Cerebellar nuclear complex (tissue), 1 donor: ENCODE measurements around the gene MLLT1.
A peak's percentile ranks its signal among the peaks of the same experiment; 100 is the strongest.

Source experiments
- DNase-seq, 2 experiments: peaks; one replicate each; lab custom pipeline; 2025; lab: John Stamatoyannopoulos, UW

MLLT1 gene

GRCh38 chr19:6235031-6235951 lies 44.5 kb downstream of the MLLT1 start:
- DNase-seq = no peak

DNA sequence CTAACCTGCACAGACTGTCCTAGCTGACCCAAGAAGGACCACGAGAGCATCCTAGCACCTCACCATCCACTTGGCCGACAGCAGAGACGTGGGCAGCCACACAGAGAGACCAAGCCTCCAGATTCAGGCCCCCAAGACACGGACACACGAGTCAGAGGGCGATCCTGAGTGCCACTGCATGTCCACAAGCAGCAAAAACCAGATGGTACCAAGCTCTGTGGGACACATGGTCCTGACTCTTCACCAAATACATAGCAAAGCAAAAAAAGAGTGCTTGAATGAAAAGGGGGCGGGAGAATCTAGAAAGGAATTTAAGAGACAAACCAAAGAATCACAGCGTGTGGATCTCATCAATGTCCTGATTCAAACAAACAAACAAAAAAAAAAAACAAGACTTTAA lies 45.2 kb downstream of the MLLT1 start:
- no peak for DNase-seq

DNA sequence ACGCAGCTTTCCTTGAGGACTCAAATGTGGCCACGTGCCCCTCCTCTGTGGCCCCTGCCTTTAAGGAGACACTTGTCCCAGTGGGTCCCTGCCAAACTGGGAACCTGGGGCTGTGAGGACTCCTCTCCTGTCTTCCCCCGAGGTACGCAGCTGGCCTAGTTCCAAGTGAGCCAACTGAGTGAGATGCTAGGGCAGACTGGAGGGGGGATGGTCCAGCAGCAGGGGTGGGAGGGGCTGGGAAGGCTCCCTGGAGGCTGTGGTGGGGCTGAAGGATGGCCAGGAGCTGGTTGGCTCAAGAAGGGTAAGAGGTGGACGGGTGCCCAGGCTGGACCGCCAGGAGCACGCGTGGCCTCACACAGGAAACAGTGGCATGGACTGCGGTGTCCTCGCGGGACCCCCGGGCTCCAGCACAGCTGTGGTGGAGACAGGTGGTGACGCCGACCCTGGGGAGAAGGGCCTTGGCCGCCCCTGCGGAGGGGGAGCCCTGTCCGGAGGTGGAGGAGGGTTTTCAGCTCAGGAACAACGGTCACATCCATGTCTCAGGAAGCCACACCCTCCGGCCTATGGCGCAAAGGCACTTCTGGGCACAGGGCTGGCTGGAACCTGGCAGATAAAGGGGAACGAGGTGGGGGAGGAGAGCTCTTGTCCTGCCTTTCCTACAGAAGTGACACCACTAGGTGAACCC lies 45.8 kb downstream of the MLLT1 start:
- DNase-seq = no peak

GRCh38 chr19:6233056-6233826 lies 46.5 kb downstream of the MLLT1 start:
- no peak for DNase-seq

DNA sequence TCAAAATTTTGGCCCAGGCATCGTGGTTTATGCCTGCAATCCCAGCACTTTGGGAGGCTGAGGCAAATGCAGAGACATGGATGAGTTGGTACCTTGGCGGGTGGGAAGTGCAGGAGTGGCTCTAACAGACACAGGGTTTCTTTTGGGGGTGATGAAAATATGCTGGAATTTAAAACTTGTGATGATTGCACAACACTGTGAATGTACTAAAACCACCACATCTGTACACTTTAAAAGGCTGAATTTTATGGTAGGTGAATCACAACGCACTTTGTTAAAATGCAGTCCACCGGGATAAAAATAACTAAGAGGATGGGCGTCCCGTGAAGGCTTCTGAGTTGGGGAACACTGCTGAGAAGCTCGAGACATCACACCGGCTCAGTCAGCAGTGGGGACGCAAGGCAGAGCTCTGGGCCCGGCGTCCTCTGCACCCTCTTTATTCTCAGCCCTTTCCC lies 47.1 kb downstream of the MLLT1 start:
- no peak for DNase-seq

GRCh38 chr19:6230991-6231448 lies 48.8 kb downstream of the MLLT1 start:
- DNase-seq = no peak

- no peak for DNase-seq
These were observed 49.6 kb downstream of the MLLT1 start for GRCh38 chr19:6229951-6230712.

GRCh38 chr19:6229216-6229913 lies 50.4 kb downstream of the MLLT1 start:
- DNase-seq = no peak

DNA sequence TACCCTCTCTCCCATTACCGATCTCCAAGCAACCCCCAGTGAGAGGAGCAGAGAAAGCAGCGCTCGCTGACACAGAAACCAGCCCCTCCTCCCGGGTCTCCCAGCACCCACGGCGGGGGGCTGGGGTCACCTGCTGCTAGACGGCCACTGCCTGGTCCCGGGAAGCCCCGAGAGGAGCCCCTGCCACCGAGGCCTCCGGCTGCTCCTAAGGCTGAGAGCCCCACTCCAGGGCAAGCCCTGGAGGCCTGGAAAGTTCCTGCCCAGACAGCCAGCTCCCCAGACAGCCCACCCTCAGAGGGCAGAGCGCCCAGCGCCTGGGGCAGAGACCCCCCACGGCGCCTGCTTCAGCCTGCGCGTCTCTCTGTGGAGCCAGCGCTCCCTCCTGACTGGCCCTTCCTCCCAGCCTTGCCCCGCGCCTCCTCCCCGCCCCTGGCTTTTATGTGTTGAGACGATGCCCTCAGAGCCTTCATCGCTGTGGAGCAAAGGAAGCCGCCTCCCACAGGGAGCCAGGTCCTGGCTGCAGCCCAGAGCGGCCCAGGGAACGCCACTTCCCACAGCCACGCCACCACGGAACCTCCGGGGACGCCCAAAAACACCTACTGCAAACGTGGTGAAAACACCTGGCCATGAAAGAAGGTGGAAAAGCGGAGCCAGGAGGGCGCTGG lies 51.1 kb downstream of the MLLT1 start:
- DNase-seq = no peak

DNA sequence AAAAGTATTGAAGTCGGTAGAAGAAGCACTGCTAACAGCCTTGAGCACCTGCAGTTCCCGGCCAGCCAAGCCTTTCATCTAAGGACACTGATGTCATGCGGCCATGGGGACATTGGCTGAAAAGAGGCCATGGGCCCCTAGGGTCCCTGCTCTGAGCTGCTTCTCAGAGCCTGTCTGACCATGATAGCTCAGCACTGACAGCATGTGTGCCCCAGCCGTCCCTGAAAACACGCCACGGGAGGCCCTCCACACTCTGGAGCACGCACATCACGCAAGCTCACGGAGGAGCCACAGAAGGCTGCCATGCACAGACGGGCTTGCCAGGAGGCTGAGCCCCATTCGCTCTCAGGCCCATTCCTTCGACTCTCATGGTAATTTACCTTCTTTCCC lies 51.8 kb downstream of the MLLT1 start:
- DNase-seq = no peak

- DNase-seq = no peak
These were observed 52.4 kb downstream of the MLLT1 start for GRCh38 chr19:6227156-6227935.

DNA sequence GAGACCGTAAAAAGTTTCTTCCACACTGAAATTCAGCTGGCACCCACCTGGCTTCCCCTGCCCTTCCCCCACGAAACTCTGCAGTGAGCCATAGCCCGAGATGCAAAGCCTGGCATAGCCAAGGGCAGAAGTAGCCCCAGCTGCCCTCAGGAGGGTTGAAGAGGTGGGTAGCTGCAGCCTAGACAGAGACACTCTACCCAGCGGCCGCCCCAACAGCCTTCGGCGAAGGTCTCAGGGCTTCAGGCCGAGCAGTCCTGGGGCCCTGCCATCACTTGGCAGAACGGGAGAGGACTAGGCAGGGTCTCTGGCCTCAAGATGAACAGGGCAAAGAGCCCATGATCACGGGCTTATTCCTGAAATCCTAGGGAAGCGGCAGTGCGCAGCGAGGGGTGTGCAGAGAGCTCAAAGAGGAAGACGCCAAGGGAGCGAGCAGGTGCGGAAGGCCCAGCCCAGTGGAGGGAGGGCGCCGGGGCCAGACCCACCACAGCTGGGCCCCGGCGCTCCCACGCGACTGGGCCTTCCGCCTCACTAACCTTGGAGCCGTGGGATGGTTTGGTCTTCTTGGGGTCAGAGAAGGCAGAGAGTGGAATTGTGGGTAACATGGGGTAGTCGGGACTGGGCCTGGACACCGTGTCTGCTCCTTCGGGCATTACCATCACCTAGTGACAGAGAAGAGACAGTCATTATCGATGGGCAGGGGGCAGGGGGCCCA lies 53.2 kb downstream of the MLLT1 start:
- DNase-seq = no peak

- no peak for DNase-seq
These were observed 53.8 kb downstream of the MLLT1 start for GRCh38 chr19:6226012-6226411.

GRCh38 chr19:6225232-6225865 lies 54.4 kb downstream of the MLLT1 start:
- no peak for DNase-seq

DNA sequence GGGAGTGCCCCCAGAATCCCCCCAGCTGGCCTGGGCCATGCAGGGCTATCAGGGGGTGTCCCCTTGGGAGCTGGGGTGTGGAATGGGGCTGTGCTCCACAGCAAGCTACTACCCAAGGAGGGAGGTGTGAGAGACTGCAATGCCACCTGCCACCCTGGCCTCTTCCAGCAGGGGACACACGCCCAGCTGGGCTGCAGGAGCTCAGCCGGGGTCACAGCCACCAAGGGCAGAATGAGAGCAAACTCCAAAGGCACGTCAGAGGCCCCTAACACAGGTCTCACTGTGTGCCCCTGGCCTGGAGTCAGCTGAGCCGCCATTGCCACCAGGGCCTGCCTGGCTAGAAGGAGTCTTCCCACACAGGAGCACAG lies 55.5 kb downstream of the MLLT1 start:
- DNase-seq = no peak

DNA sequence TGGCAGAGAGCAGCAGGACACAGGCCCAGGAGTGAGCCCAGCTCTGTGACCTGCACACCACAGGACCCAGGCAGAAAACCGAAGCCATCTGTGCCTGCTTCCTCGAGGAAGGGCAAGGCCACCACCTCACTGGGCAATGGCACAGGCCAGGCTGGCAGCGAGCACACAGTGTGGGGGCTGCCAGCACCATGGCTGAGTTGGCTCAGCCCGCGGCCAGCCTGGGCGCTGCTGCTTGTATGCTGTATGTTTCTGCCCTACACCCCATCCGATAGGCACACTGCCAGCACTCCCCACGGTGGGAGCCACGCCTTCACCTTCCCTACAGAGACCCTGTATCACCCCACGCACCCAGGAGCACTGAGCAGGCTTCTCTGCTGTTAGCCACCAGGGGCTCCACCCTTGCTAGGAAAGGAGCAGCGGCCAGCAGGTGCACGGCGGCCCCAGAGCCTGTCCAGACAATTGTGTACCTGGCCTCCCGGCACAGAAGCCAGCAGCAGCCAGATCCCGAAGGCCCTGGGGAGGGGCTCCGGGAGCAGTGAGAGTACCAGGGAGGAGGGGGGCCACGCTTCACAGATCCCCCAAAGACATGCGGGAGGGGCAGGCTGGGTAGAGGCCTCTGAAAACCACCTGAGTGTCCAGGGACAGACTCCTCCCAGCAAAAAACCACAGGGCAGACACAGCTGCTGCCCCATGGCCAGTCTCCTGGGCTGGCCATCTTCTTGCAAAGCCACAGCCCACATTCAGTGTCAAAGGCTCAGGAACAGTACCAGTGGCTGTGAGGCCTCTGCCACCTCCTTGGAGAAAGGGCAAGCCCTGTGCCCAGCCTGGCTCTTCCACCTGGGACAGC lies 56.1 kb downstream of the MLLT1 start:
- peak; percentile 81 to 86 for DNase-seq

DNA sequence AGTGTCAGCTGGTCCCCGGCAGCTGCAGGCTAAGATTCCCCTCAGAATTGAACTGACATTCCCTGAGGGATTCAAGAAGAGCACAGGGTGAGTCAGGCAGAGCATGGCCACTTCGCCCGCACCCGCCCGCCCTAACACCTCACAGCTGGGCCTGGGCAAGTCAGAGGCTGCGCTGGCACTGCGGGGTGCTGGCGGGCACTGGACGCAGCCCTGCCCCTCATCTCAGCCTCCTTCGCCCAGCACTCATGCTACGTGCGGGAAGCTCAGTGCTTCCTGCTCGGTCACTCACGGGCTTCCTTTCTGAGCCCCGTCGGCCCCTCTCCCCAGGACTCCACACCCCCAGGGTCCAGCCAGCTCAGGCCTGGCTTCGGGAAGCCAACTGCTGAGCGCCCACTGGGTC lies 56.9 kb downstream of the MLLT1 start:
- DNase-seq = no peak
